HG03432 (cell line): ENCODE data around the gene OR6N1.
A peak's percentile ranks its signal among the peaks of the same experiment; 100 is the strongest.

Source experiments
- ATAC-seq: cut with Tn5 transposase; IDR thresholded peaks from one replicate; pipeline ENCODE4 v1.9.1; 2021; ENCODE audit warnings: mild to moderate bottlenecking, moderate library complexity; ENCODE audit not compliant: unreplicated experiment

The OR6N1 gene

DNA sequence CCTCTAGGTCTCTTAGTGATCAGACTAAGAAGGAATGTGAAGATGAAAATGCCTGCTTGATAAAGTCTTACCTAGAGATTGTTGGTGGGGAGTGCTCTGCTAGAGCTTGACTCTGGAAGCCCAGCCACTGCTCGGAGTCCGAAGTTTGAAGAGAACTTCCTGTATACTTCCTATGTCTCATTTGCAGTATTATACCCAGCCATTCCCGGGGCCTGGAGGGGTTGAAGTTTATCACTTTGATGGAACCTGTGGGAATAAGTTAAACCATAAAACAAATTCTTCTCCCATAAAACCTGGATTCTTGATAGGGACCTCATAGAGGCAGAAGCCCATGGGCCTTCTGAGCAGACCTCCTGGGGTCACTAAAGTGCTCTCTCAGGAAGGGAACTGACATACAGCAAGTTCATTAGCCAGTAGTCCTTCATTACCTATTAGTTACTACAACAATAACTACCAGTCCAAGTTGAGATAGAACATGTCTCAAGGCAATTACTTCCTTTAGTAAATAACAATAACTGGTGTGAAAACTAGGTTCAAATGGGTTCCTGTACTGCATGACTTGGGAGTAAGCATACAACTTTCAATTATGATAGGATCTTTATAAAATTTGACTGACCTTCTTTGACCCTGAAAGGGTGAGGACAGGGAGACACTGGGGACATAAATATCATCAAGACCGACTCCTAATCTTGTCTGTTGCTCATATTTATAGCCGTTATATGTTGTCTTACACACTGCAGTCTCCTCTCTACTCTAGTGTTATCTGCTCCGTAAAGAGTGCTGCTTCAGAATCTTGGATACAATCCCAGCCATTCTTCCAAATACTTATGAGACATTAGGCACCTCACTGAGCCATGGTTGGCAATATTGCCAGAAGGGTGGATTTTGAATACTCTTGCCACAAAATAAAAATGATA lies at the start of gene OR6N1:
Gene OR6N1, minus strand, starts transcription at position 246 of the 917 bp plus-strand sequence. CDS start 5,513 bp downstream, outside the sequence.
- ATAC-seq = no peak

GRCh38 chr1:158821723-158822122 lies 49.7 kb upstream of the OR6N1 start:
- ATAC-seq = no peak

DNA sequence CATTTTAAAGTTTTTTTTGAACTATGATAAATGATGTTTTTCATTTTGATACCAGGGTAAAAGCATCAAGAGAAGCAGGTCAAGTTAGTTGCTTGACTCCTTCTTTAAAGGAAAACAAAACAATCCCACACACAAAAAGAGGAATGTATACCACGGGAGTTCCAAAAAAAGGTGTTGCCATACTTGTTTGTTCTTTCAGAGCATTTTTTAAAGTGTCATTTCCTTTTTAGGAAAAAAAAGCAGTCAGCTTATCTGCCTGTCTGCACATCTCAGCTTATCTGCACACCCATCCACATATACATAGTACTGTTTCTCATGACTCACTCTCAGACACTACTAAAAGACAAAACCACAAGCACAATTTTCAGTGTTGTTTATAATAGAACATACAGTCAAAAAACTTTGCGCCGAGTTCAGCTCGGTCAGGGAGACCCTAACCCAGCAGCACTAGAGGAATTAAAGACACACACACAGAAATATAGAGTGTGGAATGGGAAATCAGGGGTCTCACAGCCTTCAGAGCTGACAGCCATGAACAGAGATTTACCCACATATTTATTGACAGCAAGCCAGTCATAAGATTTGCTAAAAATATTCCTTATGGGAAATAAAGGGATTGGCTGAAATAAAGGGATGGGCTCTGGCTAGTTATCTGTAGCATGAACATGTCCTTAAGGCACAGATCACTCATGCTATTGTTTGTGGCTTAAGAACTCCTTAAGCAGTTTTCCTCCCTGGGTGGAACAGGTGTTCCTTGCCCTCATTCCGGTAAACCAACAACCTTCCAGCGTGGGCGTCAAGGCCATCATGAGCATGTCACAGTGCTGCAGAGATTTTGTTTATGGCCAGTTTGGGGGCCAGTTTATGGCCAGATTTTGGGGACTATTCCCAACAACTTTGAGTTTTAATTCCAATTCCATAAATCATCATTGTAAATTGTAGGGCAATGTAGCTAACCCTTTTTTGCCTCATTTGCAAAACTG lies 47.8 kb upstream of the OR6N1 start:
- peak; percentile 96 for ATAC-seq

- ATAC-seq = peak; percentile 29
These were observed 47.0 kb upstream of the OR6N1 start for GRCh38 chr1:158818975-158819431.

DNA sequence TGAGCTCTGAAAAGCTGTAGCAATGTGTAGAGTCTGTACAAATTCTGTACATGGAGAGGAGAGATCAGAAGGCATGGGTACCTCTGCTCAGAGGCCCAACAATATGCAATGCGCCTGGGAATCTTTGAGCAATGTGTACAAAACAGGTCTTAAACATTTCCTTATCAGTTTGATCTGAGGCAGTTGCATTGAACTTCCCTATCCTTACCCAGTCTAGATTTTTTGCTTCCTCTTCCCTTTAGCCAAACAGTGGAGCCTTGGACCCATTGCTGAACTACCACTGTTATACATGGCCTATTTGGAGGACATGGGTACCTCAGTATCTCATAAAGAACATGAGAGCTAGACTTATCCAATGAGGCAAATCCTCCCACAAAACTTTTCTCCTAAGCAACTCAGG lies 46.6 kb upstream of the OR6N1 start:
- ATAC-seq = no peak

DNA sequence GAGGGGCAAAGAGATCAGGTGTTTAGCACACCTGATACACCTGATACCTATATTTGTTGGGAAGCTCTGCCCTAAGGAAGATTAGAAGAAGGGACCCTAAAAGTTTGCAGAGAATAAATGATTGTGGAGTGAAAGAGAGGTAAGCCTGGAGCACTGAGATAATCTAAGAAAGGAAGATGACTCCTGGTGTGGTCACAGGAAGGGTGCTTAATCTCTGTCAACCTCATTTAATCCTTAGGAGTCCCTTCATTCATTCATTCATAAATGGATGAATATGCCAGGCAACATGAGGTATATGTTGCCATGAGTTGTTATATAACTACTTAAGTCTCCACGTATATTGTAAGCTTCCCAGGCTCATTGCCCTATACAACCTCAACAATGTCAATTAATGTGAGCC lies 43.0 kb upstream of the OR6N1 start:
- no peak for ATAC-seq

DNA sequence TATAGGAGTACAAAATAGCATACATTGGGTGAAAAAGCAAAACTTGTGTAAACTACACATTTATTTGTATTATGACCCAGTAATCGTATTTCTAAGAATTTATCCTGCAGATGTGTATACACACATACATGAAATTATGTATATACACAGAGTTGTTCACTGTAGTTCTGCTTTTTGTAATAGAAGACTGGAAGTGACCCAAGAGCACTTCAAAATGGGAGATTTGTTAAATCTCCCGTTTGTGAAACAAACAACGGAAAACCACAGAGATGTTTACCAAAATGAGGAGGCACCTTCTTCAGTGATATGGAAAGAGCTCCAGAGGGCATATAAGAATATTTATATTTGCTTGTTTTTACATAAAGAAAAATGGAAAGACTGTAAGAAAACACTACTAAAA lies 41.2 kb upstream of the OR6N1 start:
- no peak for ATAC-seq

DNA sequence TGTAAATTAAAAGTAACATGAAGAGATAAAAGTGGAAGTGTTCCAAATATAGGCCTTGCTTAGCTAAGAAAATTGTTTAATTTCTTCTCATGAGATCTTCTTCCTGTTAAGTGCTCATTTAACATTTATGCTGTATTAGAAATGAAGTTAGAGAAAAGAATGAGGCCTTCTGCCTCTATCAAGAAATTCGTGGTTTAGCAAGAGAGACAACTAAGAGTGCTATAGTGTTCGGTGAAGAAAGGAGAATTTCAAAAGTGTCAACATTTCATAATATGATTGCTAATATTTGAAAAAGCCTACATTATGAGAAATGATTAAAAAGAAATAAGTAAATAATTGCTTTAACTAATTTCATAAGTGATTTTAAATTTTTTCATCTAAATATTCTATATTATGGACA lies 40.3 kb upstream of the OR6N1 start:
- no peak for ATAC-seq

- ATAC-seq = no peak
These were observed 38.3 kb upstream of the OR6N1 start for GRCh38 chr1:158810311-158810710.

DNA sequence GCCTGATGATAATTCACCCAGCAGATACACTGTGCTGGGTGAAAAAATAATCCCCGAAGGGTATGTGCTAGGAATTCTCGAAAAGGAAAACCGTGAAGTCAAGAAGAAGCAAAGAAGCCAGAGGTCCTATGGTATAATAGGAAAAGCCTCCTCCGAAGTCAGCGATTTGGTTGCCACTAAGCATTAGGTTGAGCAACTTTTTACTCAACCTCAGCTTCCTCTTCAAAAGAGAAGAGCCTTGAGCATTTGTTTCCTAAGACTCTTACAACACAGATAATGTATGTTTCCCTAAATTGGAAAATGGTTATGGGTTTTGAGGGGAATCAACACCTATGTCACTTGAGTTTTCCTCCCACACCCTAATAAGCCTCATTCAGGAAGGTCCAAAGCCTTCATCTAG lies 37.9 kb upstream of the OR6N1 start:
- ATAC-seq = no peak

- no peak for ATAC-seq
These were observed 37.3 kb upstream of the OR6N1 start for GRCh38 chr1:158809256-158809655.

GRCh38 chr1:158806916-158807536 lies 35.0 kb upstream of the OR6N1 start:
- no peak for ATAC-seq

GRCh38 chr1:158803678-158804077 lies 31.7 kb upstream of the OR6N1 start:
- ATAC-seq = no peak

DNA sequence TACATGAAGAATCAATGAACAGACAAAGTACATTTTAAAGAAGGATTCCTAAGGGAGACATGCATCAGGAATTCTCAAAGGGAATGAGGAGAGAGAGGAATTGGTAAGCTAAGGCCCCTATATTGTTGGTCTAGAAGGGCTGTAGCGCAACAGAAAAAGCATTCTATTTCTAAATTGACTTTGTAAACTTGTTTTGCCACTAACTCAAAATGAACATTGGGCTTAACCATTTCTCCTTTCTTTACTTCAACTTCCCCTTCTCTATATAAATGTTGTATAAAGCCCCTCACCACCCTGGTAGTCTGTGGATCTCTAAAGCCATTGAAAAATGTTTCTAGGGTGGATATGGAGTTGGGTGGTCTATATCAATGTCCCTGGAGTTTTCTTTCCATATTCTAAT lies 29.4 kb upstream of the OR6N1 start:
- ATAC-seq = no peak

DNA sequence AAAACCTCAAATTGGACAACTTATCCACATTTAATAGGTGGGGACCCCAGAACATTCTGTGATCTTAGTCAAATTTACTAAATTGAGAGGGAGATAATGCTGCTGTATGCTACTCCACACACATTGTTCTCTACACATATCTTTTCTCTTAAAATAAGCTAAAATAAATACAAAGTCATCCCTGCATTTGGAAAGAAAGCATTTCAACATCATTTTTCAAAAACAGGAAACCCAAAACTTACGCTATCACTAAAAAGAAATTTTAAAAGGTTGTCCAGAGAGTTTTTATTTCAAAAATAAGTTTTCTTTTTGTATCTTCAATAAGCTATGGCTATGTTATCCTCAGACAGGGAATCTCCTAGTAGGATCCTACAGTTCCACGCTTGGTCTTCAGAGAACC lies 28.5 kb upstream of the OR6N1 start:
- ATAC-seq = no peak

DNA sequence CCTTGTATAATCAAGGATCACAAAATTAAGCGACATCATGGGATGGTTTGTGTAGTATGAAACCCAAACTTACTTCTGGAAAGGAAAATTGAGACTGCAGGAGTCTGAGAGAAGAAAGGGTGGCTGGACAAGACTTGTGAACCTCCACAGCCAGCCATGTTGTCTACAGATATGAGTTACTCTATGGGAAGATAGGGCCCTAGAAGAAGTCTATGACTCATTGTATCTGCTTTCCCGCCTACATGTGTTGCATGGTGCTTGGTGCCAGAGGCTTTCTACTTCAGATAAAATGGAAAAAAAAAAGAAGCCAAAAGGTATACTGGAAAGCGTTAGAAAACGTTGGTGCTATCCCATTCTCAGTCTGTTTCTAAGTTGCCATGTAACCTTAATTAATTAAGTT lies 27.7 kb upstream of the OR6N1 start:
- no peak for ATAC-seq

- no peak for ATAC-seq
These were observed 26.5 kb upstream of the OR6N1 start for GRCh38 chr1:158798531-158798930.

DNA sequence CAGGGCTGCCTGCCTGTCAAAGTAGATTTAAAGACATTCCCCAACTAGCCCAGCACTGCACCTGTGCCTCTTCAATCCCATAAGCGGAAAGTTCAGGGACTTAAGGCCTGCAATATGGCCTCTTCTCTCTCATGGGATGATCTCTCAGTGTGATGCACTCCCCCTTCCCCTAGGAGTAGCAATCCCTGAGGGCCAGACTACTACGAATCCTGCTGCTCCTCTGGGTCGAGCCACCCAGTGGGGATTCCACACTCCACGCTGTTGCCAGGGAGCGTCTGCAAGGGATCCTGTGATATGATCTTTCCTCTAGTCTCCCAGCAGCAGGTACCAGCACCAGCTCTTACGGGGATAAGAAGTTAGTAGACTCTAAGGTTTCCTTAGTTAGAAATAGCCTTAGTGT lies 22.3 kb upstream of the OR6N1 start:
- no peak for ATAC-seq

- peak; percentile 56 for ATAC-seq
These were observed 21.6 kb upstream of the OR6N1 start for GRCh38 chr1:158793604-158794003.

DNA sequence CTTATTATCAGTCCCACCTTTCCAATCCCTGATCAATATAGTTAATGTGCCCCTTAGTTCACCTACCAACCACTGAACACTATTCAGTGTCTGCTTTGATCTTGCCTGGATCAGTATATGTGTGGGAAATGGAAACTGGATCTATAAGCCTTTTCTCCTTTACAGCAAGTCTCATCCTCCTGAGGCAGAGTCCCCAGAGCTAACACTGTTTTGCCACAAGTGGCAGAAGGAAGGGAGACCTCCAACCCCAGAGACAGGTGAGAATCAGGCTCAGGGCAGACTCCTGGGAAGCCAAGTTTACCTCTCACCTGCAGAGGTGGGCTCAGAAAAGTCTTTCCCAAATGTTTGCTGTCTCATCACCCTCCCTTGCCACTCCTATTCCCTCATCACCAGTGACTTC lies 9.1 kb upstream of the OR6N1 start, which contains the start of gene OR6N2:
Gene OR6N2, minus strand, starts transcription at position 101 of the 400 bp plus-strand sequence. CDS start 3,569 bp downstream, outside the sequence.
- no peak for ATAC-seq

DNA sequence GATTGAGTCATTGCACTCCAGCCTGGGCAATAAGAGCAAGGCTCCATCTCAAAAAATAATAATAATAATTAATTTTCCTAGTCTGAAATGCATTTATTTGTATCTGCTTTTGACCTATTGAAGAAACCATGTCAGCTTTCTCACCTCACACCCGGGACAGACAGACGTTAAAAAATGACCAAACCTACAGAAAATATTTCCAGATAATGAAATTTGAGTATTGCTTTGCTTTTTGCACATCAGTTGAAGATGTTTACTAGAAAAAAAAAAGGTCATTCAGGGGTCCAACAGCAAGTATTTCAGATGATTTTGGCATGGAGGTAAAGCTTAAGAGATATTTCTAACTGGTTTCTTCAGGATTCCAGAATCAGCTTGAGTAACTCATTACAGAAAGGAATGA lies 17.6 kb downstream of the OR6N1 start, which contains the start of gene OR6K6:
Gene OR6K6, plus strand, starts transcription at position 301 of the 400 bp plus-strand sequence. CDS start 168 bp downstream, outside the sequence.
- no peak for ATAC-seq
